ENCODE data around the gene UBE2H. TPM values are rescaled to one million over a fixed set of nuclear protein-coding genes. Genes with fewer than 3 reads are reported as not detected.

Gene UBE2H
- total and polyA plus RNA-seq, 2 experiments from 2014 or later, result 73.4 to 98.9 TPM

DNA sequence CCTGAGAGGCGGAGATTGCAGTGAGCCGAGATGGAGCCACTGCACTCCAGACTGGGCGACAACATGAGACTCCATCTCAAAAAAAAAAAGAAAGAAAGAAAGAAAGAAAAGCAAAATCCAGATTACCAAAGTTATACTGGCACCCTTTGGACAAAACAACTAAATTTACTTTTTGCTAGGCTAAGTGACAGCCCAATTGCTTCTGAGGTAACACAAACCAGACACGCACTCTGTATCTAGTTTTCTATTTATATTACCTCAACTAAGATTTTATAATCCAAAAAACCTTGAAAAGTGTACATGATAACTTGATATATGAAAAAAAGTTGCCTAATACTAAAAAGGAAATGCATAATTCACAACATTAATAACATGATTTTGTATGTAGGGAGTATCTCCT is 12.9 kb downstream of the UBE2H start:
- Histone ChIP-seq H4K20me1 (ENCODE audit: insufficient read depth, poor library complexity, severe bottlenecking) (peaks cover 75% of the 10 kb centered on the region), H3K9me3 (ENCODE audit: low read depth) (no peaks in the 10 kb centered on the region), H3K9me2 (replicated peaks; ENCODE audit: insufficient read depth) (no peaks in the 10 kb centered on the region), H3K4me1 (ENCODE audit: insufficient read depth) (no peaks in the 10 kb centered on the region), H3K4me2 (no peak overlapping the region), H3K27me3 (no peaks in the 10 kb centered on the region), H3K36me3 (replicated peaks; ENCODE audit: insufficient read depth, low read depth) (no peaks in the 10 kb centered on the region), H3K27ac (no peak overlapping the region), H2AFZ (no peak overlapping the region), H3K4me3 (no peak overlapping the region), H3K79me2 (peaks cover 99% of the 10 kb centered on the region)
- TF ChIP-seq, protein P1, sequence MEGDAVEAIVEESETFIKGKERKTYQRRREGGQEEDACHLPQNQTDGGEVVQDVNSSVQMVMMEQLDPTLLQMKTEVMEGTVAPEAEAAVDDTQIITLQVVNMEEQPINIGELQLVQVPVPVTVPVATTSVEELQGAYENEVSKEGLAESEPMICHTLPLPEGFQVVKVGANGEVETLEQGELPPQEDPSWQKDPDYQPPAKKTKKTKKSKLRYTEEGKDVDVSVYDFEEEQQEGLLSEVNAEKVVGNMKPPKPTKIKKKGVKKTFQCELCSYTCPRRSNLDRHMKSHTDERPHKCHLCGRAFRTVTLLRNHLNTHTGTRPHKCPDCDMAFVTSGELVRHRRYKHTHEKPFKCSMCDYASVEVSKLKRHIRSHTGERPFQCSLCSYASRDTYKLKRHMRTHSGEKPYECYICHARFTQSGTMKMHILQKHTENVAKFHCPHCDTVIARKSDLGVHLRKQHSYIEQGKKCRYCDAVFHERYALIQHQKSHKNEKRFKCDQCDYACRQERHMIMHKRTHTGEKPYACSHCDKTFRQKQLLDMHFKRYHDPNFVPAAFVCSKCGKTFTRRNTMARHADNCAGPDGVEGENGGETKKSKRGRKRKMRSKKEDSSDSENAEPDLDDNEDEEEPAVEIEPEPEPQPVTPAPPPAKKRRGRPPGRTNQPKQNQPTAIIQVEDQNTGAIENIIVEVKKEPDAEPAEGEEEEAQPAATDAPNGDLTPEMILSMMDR (IDR thresholded peaks at IDR 0.05; ENCODE audit: poor library complexity), result no peak
- TF ChIP-seq EZH2phosphoT487 (IDR thresholded peaks at IDR 0.05; ENCODE audit: low read depth, severe bottlenecking, unreplicated experiment) (no peak), EZH2 (IDR thresholded peaks at IDR 0.05; ENCODE audit: borderline replicate concordance) (no peak)
- WGBS (ENCODE audit: low lambda C conversion rate, missing lambda C conversion rate), result 98% methylated on average over 4 of the region's 4 CpGs
- DNase-seq (ENCODE audit: low spot score), result no peak

DNA sequence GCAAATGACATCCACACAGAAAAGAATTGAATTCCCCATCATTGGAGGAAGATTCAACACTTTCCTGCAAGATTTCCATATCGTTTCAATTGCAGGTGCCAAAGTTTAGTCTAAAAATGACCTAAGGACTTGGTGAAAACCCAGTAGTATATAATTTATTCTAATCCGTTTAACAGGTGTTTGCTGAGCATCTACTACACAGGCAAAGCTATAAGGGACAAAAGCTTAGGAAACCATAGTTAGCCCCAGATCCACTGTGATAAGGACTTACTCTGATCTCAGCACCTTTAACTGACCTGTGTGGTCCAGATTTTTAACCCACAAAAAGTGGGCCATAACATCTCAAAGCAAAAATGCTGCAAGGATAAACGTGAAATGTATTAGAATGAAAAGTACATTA is 19.1 kb downstream of the UBE2H start:
- no peak overlapping the region for H2AFZ ChIP-seq
- H3K9me3 ChIP-seq (ENCODE audit: low read depth), result no peaks in the 10 kb centered on the region
- H3K36me3 ChIP-seq (replicated peaks; ENCODE audit: insufficient read depth, low read depth), result no peaks in the 10 kb centered on the region
- DNase-seq (ENCODE audit: low spot score), result no peak
- H3K4me3 ChIP-seq, result no peak overlapping the region
- peaks cover 45% of the 10 kb centered on the region for H4K20me1 ChIP-seq (ENCODE audit: insufficient read depth, poor library complexity, severe bottlenecking)
- peaks cover 92% of the 10 kb centered on the region for H3K79me2 ChIP-seq
- H3K9me2 ChIP-seq (replicated peaks; ENCODE audit: insufficient read depth), result no peaks in the 10 kb centered on the region
- H3K27me3 ChIP-seq, result no peaks in the 10 kb centered on the region
- 91% methylated on average over 3 of the region's 3 CpGs for WGBS (ENCODE audit: low lambda C conversion rate, missing lambda C conversion rate)
- no peak overlapping the region for H3K27ac ChIP-seq
- no peak overlapping the region for H3K4me2 ChIP-seq
- no peaks in the 10 kb centered on the region for H3K4me1 ChIP-seq (ENCODE audit: insufficient read depth)
- TF ChIP-seq EZH2 (IDR thresholded peaks at IDR 0.05; ENCODE audit: borderline replicate concordance) (no peak), EZH2phosphoT487 (IDR thresholded peaks at IDR 0.05; ENCODE audit: low read depth, severe bottlenecking, unreplicated experiment) (no peak)
- TF ChIP-seq, protein P1 (IDR thresholded peaks at IDR 0.05; ENCODE audit: poor library complexity), result no peak

DNA sequence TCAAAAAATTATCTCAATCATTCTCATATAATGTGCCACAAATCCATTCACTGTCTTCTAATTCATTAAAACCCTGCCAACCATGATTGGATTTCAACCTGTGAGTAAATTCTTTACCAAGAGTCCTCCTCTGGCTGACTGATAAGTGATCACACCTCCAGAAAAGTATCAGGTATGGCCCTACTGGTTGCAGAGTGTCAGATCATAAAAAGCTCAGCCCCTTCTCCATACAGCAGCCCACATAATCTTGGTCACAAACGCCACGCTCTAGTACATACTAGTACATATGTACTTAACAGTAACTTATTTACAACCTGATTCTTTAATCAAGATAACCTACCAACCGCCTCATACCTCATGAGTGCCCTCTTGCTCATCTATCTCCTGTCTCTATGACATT is 26.1 kb downstream of the UBE2H start:
- Histone ChIP-seq H3K27me3 (no peaks in the 10 kb centered on the region), H2AFZ (no peak overlapping the region), H3K9me3 (ENCODE audit: low read depth) (no peaks in the 10 kb centered on the region), H4K20me1 (ENCODE audit: insufficient read depth, poor library complexity, severe bottlenecking) (peaks cover 66% of the 10 kb centered on the region), H3K4me1 (ENCODE audit: insufficient read depth) (peaks cover 4% of the 10 kb centered on the region), H3K4me3 (no peak overlapping the region), H3K36me3 (replicated peaks; ENCODE audit: insufficient read depth, low read depth) (no peaks in the 10 kb centered on the region), H3K9me2 (replicated peaks; ENCODE audit: insufficient read depth) (no peaks in the 10 kb centered on the region), H3K79me2 (peaks cover 93% of the 10 kb centered on the region), H3K27ac (no peak overlapping the region), H3K4me2 (no peak overlapping the region)
- TF ChIP-seq EZH2phosphoT487 (IDR thresholded peaks at IDR 0.05; ENCODE audit: low read depth, severe bottlenecking, unreplicated experiment) (no peak), EZH2 (IDR thresholded peaks at IDR 0.05; ENCODE audit: borderline replicate concordance) (no peak)
- TF ChIP-seq, protein P1 (IDR thresholded peaks at IDR 0.05; ENCODE audit: poor library complexity), result no peak
- WGBS (ENCODE audit: low lambda C conversion rate, missing lambda C conversion rate), result 75% methylated on average over 3 of the region's 3 CpGs
- DNase-seq (ENCODE audit: low spot score), result no peak
